ENCODE data around the gene TACC2. TPM values are rescaled to one million over a fixed set of nuclear protein-coding genes. Genes with fewer than 3 reads are reported as not detected.

Gene TACC2
- total RNA-seq, 1 donor from 2014 or later: 10.6 TPM

DNA sequence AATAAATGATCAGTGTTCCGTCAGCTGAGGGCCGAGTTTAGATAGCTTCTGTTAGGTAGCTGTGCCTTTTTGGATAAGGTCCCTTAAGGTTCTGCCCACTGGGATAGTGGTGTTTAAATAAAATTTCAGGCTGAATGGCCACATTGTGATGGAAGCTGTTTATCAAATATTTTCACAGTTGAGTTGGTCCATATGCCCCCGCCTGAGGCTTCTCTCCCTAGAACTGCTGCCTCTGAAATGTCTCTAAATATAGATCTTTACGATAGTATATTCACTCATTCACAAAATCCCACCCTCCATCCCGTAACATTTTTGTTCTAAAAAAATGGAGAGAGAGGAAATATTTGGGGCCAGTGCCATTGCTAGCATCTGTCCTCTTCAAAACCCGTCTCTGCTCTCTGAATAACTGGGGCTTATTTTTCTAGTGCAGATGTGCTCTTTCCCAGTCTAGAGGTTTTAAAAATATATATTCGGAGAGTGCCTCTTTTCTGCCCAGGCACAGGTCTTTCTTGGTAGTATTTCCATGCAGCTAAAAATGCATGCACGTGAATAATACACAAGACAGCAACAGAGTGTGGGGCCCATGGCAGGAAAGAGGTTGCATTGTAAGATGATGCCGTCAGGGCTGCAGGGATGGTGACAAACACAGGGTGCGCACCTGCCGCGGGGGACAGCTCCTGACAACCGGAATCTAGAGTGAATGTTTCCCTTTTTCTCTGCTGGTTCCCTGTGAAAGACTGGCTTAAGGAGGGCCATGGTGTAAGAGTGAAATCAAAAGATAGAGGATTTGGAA is 176.7 kb downstream of the TACC2 start:
- no peak for DNase-seq (ENCODE audit: low spot score)

DNA sequence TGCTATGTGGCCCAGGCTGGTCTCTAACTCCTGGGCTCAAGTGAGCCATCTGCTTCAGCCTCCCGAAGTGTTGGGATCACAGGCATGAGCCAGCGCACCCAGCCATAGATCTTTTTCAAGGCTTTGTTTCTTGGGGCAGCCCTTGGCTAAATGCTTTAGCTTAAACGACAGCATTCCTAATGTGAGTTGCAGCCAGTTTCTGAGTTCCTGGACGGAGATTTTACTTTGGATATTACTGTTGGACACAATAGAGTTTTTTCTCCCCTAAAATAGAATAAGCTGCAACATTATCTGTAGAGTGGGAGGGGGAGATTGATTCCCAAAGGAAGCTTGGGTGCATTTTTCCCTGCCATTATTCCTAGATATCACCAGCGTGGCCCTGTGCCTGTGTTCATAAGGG is 179.1 kb downstream of the TACC2 start:
- DNase-seq (ENCODE audit: low spot score): no peak

DNA sequence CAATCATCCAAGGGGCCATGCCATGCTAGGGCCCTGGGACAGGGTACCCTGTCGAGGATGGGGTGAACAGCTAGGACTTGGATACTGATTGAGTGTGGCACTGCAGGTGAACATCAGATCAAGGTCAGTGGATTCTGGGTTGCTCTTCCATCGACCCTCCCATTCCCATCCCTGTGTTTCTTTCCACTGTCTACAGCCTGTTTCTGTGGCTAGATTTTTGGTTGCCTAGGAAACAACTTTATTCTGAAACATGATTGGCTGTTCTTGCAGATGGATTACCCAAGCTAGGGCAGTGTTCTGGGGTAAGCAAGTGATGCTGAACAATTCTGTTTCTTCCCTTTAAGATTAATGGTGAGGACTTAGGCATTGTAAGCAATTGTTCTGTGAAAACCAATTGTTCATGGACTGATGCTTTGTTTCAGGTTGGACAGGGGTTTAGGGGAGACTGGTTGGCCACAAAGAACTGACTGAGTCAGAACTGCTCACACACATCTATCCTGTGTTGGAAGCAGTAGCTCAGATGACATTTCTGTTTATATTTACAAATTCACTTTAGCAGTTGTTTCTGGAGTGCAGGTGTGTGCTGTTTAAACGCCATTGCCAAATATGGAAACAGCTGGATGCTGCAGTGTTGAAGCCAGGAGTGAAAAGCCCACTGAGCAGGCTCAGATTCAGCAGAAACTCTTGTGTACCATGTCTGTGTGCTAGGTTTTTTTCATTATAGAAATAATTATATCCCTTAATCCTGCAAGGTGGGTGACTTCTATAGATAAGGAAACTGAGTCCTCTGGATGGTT is 179.8 kb downstream of the TACC2 start:
- DNase-seq (ENCODE audit: low spot score): no peak

DNA sequence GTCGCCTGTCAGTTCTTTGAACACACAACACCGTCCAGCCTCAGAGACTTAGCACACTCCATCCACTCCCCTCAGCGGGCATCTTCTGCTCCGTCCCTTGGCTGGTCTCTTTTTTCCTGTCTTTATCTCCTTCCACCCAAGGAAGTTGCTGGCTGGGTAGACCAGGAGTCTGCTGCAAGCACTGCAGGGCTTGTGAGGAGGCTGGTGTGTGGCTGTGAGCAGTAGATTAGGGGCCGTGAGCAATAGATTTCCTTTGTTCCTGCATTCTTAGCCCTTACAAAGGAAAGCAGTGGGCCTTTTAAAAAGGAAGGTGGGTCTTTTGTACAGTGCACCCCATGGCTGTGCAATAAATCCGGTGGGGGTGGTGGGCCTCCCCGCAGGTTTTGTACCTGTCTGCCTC is 181.8 kb downstream of the TACC2 start:
- no peak for DNase-seq (ENCODE audit: low spot score)

DNA sequence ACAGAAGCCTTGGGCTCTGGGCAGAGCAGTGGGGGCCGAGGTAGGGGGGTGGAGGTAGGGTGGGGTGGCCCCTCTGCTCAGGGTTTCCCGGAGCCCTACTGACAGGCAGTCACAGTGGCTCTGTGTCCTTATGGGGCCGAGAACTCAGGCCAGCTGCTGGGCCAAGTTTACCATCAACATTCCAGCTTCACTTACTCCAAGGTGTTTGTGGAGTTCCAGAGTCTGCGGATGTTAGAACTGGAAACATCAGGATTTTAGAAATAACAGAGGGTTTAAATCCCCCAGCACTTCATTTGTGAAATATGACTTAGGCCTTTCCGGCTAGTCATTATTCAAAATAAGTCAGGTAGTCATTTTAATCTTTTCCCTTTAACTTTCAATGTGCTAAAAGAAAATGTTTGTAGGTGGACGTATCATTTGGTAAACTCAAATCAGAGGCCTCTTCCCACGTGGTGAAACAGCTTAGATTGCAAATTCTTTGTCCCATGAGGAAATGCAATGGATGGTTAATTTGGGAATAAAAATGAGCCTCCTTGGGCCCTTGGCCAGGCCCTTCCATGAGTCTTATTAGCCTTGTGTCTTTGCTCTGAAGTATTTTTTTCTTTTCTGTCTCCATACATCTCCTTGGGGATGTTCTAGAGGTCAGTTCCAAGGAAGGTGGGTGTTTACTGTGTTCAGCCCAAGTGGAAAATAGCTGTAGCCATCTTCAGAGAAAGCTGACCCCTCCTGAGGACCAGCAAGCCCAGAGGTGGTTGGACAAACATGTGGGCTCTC is 182.5 kb downstream of the TACC2 start:
- no peak for DNase-seq (ENCODE audit: low spot score)

DNA sequence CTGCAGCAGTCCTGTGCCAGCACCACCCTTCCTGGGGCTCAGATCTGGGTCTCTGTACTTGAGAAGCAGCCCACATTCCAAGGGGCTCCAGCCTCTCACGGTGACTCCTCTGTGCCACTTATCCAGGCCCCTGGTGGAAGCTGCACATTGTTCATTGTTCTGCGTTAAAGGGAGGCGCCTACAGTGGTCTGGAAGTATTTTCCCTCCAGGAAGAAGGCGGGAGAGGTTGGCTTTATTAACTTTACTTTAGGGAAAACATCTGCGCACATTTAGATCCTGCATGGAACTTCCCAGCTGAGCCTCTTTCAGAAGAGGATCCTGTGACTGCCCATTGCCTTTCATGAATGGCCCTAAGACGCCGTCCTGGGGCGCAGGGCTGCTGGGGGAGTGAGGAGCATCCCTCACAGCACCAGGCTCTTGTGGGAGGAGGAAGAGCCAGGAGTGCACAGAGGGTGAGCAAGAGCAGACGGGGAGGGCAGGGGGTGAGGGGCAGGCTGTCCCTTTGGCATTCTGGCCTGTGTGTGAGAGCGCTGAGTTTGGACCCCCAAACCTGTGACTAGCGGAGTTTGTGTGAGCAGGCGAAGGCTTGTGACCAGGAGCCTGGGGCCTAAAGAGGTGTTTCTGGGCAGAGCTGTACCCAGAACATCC is 183.5 kb downstream of the TACC2 start:
- no peak for DNase-seq (ENCODE audit: low spot score)

DNA sequence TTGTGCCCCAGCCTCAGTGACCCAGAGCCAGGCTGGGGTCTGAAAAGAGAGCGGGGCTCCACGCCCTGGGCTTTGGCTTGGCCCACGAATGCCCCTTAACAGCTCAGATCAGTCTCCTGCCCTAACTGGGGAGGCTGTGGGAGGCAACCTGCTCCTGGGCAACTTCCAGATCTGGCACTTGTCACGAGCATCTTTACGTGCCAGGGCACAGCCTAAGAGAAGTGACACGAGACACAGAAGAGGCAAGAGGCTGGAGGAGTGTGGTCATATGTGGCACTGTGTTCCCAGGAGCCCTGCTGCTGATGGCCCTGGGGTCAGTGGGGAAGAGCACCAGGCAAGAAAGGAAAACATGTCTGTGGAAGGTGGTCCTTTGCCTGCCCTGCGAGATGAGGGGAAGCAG is 184.4 kb downstream of the TACC2 start:
- DNase-seq (ENCODE audit: low spot score): no peak

DNA sequence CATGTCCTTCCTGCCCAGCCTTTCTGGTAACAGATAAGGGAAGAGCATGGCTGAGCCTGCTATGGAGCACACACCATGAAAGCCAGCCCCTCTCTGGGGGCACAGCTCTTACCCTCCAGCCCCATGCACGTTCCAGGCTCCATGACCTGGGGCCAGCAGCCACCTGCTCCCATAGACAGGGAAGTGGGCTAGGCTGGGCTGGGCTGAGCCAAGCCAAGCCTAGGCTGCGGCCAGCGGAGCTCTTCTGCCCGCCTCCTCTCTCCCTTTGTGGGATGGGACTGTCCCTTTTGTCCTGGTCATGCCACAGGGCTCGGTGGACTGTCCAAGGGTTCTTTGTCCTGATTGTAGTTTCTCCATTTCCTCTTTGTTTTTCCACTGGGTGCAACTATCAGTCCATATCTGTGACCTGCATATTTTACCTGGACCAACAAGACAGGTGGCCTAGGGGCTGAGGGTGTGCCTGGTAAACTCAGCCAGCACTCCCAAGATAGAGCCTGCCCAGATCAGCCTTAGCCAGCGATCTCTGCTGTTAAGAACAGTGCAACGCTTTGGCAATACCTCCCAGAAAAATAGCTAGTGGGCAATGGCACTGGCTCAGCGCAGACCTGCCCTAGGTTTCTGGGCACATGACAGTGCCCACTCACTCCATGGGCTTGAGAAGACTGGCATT is 184.9 kb downstream of the TACC2 start:
- DNase-seq (ENCODE audit: low spot score): no peak

DNA sequence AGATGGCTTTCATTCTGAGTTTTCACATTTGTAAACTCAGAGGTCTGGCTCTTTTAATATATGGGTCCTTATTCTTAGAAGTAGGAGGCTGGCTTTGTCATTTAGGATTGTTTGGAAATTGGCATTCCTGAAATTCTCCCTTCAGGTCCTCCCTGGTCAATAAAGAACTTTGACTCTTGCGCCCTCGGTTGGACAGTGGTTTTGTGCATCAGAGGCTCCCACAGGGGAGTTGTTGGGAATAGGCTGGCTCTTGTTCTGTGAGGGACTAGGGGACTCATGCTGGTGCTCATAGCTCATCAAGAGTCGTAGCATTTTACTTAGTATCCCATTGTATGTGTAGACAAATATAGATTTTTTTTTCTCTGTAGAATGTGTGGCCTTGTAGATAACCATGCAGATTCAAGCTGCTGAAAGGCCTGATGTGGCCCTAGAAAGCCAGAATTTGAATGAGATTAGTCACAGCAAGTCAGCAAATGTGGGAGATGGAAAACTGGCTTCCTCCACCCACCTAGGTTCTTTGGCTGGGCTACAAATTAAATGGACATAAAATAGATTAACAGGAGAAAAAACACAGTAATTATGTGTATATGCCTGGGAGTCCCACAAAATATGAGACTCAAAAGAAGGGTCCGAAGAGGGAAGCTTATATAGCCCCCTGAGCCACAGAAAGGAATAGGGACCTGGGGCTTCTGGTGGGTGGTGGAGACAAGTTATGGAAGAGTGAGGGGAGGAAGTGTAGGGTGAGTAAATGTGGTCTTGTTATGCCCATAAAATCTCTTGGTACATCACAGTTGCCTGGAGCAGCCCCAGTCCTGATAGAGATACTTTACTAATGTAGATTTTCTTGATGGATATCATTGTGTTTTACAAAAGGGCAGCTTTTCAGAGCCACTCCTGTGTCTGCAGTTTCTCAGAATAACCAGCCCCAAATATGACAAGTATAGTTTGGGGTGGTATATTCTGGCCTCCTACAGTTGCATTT is 187.6 kb downstream of the TACC2 start:
- DNase-seq (ENCODE audit: low spot score): no peak

DNA sequence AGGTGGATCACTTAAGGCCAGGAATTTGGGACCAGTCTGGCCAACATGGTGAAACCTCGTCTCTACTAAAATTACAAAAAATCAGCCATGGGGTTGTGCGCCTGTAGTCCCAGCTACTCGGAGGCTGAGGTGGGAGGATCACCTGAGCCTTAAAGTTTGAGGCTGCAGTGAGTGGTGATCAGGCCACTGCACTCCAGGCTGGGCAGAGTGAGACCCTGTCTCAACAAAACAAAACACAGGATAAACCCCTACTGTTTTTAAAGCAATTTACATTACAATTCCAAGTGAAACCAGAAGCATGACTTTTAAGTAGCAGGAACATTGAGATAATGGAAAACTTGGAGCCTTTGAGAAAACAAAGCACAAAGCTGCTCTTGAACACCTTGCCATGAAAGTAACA is 189.7 kb downstream of the TACC2 start:
- no peak for DNase-seq (ENCODE audit: low spot score)

DNA sequence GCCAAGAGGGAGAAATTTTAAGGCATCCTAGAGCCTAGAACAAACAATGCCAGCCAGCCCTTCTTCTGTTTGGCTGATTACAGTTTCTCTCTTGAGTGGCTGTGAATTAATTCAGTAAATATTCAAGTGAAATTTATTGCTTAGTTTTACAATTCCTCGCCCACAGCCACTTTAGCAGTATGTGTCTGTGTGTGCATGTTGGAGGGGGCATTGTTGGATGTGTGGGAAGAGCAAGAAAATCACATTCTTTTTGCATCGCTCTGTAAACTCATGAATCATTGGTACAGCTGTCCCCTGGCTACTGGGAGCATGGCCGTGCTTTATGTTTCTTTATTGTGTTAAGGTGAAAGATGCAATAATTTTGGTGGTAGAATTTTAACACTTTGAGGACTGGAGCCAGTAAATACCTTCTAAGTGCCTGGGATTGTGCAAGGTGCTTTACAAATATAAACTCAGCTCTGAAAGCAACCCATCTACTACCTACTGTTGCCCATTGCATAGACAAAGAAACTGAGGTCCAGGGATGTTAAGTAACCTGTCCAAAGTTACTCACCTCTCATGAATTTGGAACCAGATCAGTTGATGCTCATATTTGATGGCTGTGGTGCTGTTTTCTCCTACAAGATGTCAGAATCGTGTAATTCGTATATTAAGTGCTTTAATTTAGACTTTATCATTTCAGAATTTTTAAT is 192.2 kb downstream of the TACC2 start:
- DNase-seq (ENCODE audit: low spot score): no peak

DNA sequence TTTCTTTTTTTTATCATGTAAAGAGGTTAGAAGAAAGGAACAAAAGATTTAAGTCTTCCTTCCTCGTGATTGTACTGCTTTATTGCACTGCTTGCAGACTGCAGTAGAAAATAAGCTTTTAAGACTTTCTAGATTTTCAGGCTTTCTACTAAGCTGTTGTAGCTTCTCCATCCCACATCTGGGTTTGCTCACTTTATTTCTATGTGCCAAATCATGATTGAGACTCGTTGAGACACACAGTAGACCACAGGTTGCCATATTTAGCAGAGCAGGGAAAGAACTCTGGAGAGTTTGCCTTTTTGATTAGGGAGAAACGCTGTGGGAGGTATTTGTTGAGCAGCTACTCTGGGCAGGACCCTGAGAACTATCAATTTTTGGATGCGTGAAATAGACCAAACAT is 192.9 kb downstream of the TACC2 start:
- DNase-seq (ENCODE audit: low spot score): peak; percentile 79

DNA sequence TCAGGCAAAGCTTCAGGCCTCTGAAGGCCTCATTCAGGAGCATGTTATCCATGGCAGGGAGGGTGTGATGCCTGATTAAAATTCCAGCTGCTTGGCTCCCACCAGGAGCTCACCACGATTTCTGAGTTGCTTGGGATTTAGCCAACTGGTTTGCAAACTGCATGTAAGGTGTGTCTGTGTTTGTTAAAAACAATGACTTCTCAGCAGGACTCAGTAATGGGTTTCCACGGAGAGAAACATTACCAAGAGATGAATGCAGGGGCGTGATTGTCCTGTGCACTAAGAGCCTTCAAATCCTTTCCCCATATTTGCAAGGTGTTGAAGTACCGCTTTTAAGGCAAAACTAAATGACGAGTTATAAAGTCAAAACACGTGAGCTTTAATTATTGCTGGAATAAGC is 193.3 kb downstream of the TACC2 start:
- no peak for DNase-seq (ENCODE audit: low spot score)

DNA sequence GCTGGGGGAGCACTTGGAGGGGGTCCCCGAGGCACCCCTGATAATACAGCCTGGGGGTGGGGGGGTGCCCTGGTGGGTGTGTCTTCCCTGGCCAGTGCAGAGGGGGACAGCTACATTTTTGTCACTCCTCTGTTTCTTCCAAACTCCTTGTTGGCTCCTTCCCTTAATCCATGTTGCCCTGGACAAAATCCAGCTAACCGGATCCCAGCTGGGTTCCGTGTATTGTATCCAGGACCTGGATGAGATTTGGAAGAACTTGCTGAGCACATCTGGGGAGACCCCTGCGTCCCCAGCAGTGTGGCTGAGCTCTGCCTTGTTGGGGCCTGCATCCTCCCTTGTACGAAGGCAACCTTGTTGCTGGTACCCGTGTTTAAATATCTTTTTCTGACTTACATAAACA is 195.3 kb downstream of the TACC2 start:
- DNase-seq (ENCODE audit: low spot score): no peak

DNA sequence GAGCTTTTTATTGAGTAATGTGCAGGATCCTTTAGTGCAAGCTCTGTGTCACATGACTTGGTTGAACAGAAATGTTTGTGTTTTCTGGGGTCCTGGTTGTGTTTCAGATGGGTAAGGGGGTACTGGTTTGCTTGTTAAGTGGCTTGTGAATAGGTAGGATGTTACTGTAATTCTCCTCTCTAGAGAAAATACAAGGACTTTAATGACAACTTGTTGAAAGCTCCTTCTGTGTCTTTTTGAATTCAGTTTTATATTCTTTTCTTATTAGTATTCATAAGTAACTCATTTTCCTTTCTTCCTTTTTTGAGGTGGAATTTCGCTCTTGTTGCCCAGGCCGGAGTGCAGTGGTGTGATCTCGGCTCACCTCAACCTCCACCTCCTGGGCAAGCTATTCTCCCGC is 196.7 kb downstream of the TACC2 start:
- DNase-seq (ENCODE audit: low spot score): no peak

DNA sequence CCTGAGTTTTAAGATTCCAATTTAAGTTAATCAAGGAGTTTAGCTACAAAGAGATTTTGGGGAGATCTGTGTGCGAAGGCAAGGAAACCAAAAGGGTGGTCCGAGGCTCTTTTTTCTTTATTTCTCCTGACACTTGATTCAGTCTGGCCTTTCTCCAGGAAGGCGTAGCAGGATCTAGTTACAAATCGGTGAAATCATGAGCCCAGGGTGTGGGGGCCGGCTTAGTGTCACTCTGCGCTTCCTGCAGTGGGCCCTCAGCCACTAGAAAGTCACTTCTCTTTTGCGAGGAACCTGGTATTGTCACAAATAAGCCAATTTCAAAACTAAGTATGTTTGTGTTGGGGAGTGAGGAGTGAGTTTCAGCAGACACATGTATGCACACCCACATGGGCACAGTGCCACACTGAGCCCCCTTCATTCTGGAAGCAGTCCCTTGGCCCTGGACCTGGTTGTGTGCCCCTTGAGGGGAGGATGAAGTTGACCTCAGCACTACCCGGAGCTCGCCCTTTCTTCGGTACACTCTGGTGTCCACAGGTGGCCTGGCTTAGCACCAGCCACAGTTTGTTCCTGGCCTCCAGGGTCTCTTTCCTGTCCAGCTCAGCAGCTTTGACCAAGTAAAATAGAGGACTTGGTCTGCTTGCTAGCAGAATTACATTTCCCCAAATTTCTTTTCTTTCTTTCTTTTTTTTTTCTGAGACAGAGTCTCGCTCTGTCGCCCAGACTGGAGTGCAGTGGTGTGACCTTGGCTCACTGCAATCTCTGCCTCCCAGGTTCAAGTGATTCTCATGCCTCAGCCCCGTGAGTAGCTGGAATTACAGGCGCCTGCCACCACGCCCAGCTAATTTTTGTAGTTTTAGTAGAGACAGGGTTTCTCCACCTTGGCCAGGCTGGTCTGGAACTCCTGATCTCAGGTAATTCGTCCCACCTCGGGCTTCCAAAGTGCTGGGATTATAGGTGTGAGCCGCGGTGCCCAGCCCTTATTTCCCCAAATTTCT is 198.2 kb downstream of the TACC2 start:
- no peak for DNase-seq (ENCODE audit: low spot score)

DNA sequence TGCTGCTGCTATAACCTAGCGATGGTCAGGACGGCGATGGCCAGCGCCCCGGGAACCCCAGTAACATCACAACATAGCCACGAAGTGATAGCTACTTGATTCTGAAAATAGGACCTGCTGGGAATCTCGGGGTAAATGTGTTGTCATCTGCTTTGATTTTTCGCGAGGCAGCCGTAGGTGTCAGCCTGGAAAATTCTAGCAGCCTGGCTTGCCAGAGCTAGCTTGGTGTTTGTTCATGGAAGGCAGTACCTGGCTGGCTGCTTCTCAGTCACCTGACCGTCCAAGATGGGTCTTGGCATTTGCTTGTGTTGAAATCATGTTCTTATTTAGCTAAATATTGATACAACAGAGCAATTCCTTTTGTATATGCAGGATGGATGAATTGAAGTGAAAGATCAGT is 199.7 kb downstream of the TACC2 start:
- no peak for DNase-seq (ENCODE audit: low spot score)

DNA sequence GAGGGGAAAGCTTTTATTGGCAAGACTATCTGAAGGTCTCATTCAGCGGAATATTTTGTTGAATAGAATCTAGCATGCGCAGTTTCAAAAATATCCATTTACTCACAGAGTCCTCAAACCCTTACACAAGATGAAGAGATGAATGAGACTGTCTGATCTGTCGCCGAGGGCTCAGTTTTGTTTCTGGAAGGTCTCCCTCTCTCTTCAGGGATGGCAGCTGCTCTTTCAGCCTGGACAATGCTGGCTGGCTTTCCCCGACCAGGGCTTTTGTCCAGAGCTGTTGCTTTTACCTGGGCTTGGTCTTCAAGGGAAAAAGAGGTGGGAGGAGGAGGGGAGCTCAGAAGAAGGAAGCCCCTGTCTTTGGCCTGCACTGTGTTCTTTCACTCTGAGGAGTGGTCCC is 200.2 kb downstream of the TACC2 start:
- no peak for DNase-seq (ENCODE audit: low spot score)

Data from umbilical cord (tissue), 2 donors.